PC-9 (cell line): ENCODE data around the gene PGA4. TPM values are rescaled to one million over a fixed set of nuclear protein-coding genes. Genes with fewer than 3 reads are reported as not detected.

Experiments
- BruUV-seq: library from RNA; stranded (reverse); fragments of 400-500 nt; replicated peaks from 2 replicates; lab custom pipeline; 2021; lab: Mats Ljungman, UMichigan
- CTCF ChIA-PET: fragments of 300-600 bp; sonication (Branson Sonifier 250); formaldehyde crosslinking; loops from one replicate; lab custom pipeline; 2022; ENCODE audit warnings: antibody characterized with exemption; lab: Charles Lee
- POLR2A ChIA-PET: fragments of 300-600 bp; sonication (Branson Sonifier 250); formaldehyde crosslinking; loops from one replicate; lab custom pipeline; 2022; ENCODE audit warnings: antibody characterized with exemption; ENCODE audit not compliant: unreplicated experiment; lab: Charles Lee
- DNase-seq, 2 experiments: peaks; one replicate each; pipeline versions ENCODE4 v3.0.0 to v3.0.0-alpha.2; 2015 to 2022; ENCODE audit warnings: mixed read lengths in 1 of 2
- H2AFZ ChIP-seq: fragments of 200-600 bp; sonication (generic); 2 replicates; pipeline ENCODE4 v1.8.1; 2017; ENCODE audit warnings: antibody characterized with exemption
- H3F3A ChIP-seq: fragments of 200-600 bp; sonication (generic); 2 replicates; pipeline ENCODE4 v1.8.1; 2017; ENCODE audit warnings: antibody characterized with exemption, mild to moderate bottlenecking, low read depth; ENCODE audit not compliant: insufficient read depth
- H3K27ac ChIP-seq: fragments of 200-600 bp; sonication (generic); 2 replicates; pipeline ENCODE4 v1.6.1; 2016; ENCODE audit warnings: mixed run types
- H3K27me3 ChIP-seq: fragments of 200-600 bp; sonication (generic); 2 replicates; pipeline ENCODE4 v1.6.1; 2016; ENCODE audit warnings: low read depth, mixed run types; ENCODE audit not compliant: insufficient read depth
- H3K36me3 ChIP-seq: fragments of 200-600 bp; sonication (generic); 2 replicates; pipeline ENCODE4 v1.6.1; 2016; ENCODE audit warnings: low read depth, mixed run types
- H3K4me1 ChIP-seq: fragments of 200-600 bp; sonication (generic); replicated peaks from 2 replicates; pipeline ENCODE4 v1.6.1; 2016; ENCODE audit warnings: mixed run types; ENCODE audit not compliant: insufficient read depth
- H3K4me2 ChIP-seq: fragments of 200-600 bp; sonication (generic); 2 replicates; pipeline ENCODE4 v1.6.1; 2017; ENCODE audit warnings: mixed run types
- H3K4me3 ChIP-seq: fragments of 200-600 bp; sonication (generic); 2 replicates; pipeline ENCODE4 v1.6.1; 2016; ENCODE audit warnings: mixed run types
- H3K79me2 ChIP-seq: fragments of 200-600 bp; sonication (generic); 2 replicates; pipeline ENCODE4 v1.6.1; 2017; ENCODE audit warnings: low read depth, mixed run types
- H3K9me2 ChIP-seq: fragments of 200-600 bp; sonication (generic); 2 replicates; pipeline ENCODE4 v1.8.1; 2017; ENCODE audit warnings: mild to moderate bottlenecking; ENCODE audit not compliant: insufficient read depth
- H3K9me3 ChIP-seq: fragments of 200-600 bp; sonication (generic); 2 replicates; pipeline ENCODE4 v1.8.1; 2016; ENCODE audit warnings: low read depth; ENCODE audit not compliant: insufficient read depth
- H4K20me1 ChIP-seq: fragments of 200-600 bp; sonication (generic); 2 replicates; pipeline ENCODE4 v1.8.1; 2017; ENCODE audit not compliant: insufficient read depth
- EZH2 ChIP-seq: fragments of 200-600 bp; sonication (generic); IDR thresholded peaks from 2 replicates; pipeline ENCODE4 v1.8.0; 2017; ENCODE audit warnings: antibody characterized with exemption, low read depth
- intact Hi-C: fragments of 100-400 bp; cut with micrococcal nuclease; formaldehyde crosslinking; loops from one replicate; pipeline ENCODE4 v1.10.0; 2022; ENCODE audit not compliant: unreplicated experiment
- total RNA-seq: library from RNA; stranded (reverse); gene quantifications from 2 replicates; pipeline ENCODE4 v1.2.3, GENCODE V29; 2021
- TF ChIP-seq, protein P1 (sequence below): fragments of 200-600 bp; sonication (generic); conservative IDR thresholded peaks from 2 replicates; pipeline ENCODE4 v1.6.1; 2017; ENCODE audit warnings: mixed run types, antibody characterized with exemption, mild to moderate bottlenecking, moderate library complexity

The PGA4 gene
- total RNA-seq, 1 experiment from 2014 or later: not detected

DNA sequence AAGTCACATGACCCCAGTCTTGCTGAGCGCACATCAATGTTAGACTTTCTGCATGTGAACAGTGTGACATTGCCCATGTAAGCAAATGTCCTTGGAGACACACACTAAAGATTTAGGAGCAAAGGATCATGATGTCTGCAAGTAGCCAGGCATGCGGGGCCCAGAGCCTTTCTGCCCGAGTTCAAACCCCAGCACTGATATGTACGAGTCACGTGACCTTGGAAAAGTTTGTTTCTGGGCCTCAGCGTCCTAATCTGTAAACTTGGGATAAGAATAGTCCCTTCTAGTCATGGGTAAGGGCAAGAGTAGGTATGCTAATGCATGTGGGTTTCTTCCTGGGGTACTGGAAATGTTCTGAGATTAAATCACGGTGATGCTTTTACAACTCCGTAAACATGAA is 35.6 kb upstream of the PGA4 start:
- Histone ChIP-seq H3K79me2 (no peaks in the 10 kb centered on the region), H3F3A (no peaks in the 10 kb centered on the region), H3K36me3 (no peaks in the 10 kb centered on the region), H2AFZ (no peak overlapping the region), H3K9me3 (peaks cover 11% of the 10 kb centered on the region), H3K4me2 (no peak overlapping the region), H3K27ac (no peak overlapping the region), H3K4me3 (no peak overlapping the region), H3K27me3 (peaks cover 18% of the 10 kb centered on the region), H3K4me1 (no peaks in the 10 kb centered on the region), H4K20me1 (no peaks in the 10 kb centered on the region), H3K9me2 (no peaks in the 10 kb centered on the region)
- no peak for DNase-seq
- ChIA-PET CTCF (interaction anchor here (2.0 kb wide), 1 partner anchor 355 kb away, joined by 5 read pairs; no protein-coding TSS in a partner anchor), POLR2A (no interaction called here)
- intact Hi-C loops: loop anchor here (2.0 kb wide), 4 partner anchors 198 to 412 kb away; partner anchors contain the start of genes PRPF19 and TMEM109
- TF ChIP-seq, protein P1, sequence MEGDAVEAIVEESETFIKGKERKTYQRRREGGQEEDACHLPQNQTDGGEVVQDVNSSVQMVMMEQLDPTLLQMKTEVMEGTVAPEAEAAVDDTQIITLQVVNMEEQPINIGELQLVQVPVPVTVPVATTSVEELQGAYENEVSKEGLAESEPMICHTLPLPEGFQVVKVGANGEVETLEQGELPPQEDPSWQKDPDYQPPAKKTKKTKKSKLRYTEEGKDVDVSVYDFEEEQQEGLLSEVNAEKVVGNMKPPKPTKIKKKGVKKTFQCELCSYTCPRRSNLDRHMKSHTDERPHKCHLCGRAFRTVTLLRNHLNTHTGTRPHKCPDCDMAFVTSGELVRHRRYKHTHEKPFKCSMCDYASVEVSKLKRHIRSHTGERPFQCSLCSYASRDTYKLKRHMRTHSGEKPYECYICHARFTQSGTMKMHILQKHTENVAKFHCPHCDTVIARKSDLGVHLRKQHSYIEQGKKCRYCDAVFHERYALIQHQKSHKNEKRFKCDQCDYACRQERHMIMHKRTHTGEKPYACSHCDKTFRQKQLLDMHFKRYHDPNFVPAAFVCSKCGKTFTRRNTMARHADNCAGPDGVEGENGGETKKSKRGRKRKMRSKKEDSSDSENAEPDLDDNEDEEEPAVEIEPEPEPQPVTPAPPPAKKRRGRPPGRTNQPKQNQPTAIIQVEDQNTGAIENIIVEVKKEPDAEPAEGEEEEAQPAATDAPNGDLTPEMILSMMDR: no peak
- TF ChIP-seq EZH2: no peak
- no TSS peak for BruUV-seq

GRCh38 chr11:61187505-61188130 is 34.5 kb upstream of the PGA4 start:
- H2AFZ ChIP-seq: no peak overlapping the region
- no peak overlapping the region for H3K27ac ChIP-seq
- no peaks in the 10 kb centered on the region for H3F3A ChIP-seq
- peaks cover 12% of the 10 kb centered on the region for H3K9me3 ChIP-seq
- H3K4me2 ChIP-seq: no peak overlapping the region
- TF ChIP-seq, protein P1: peak; percentile 99
- no peak for TF ChIP-seq EZH2
- H3K27me3 ChIP-seq: peaks cover 26% of the 10 kb centered on the region
- ChIA-PET POLR2A (interaction anchor here (0.6 kb wide), 1 partner anchor 12 kb away, joined by 6 read pairs; no protein-coding TSS in a partner anchor), CTCF (interaction anchor here (1.4 to 2.0 kb wide), 2 partner anchors 356 to 410 kb away, joined by 3 to 5 read pairs; no protein-coding TSS in a partner anchor)
- H4K20me1 ChIP-seq: no peaks in the 10 kb centered on the region
- H3K79me2 ChIP-seq: no peaks in the 10 kb centered on the region
- no peak overlapping the region for H3K4me3 ChIP-seq
- no peaks in the 10 kb centered on the region for H3K36me3 ChIP-seq
- no TSS peak for BruUV-seq
- intact Hi-C loops: loop anchor here (1.0 to 2.0 kb wide), 7 partner anchors 57 to 413 kb away; partner anchors contain the start of genes PRPF19 and TMEM109
- peak; percentile 56 to 70 for DNase-seq
- no peaks in the 10 kb centered on the region for H3K4me1 ChIP-seq
- H3K9me2 ChIP-seq: no peaks in the 10 kb centered on the region

GRCh38 chr11:61189933-61190332 is 32.2 kb upstream of the PGA4 start:
- no peak overlapping the region for H3K4me2 ChIP-seq
- no peaks in the 10 kb centered on the region for H3K4me1 ChIP-seq
- ChIA-PET POLR2A (no interaction called here), CTCF (no interaction called here)
- DNase-seq: no peak
- TF ChIP-seq, protein P1: no peak
- TF ChIP-seq EZH2: no peak
- intact Hi-C loops: no loop called here
- H3K36me3 ChIP-seq: no peaks in the 10 kb centered on the region
- H3K9me2 ChIP-seq: no peaks in the 10 kb centered on the region
- H3F3A ChIP-seq: no peaks in the 10 kb centered on the region
- peaks cover 45% of the 10 kb centered on the region for H3K27me3 ChIP-seq
- no peaks in the 10 kb centered on the region for H3K79me2 ChIP-seq
- H3K9me3 ChIP-seq: peaks cover 12% of the 10 kb centered on the region
- H3K27ac ChIP-seq: no peak overlapping the region
- H4K20me1 ChIP-seq: no peaks in the 10 kb centered on the region
- no peak overlapping the region for H2AFZ ChIP-seq
- BruUV-seq: no TSS peak
- no peak overlapping the region for H3K4me3 ChIP-seq
